ENCODE results near the gene CCR2. TPM values are rescaled to one million over a fixed set of nuclear protein-coding genes. Genes with fewer than 3 reads are reported as not detected.

The CCR2 gene
- total and polyA plus RNA-seq, 2 of the 4 experiments (the other 2 are of a cell fraction) = not detected

- in situ Hi-C loops (cut with MboI; ENCODE audit: low sequenced_read_pairs) = no loop called here
- CTCF ChIA-PET = interaction anchor here (1.4 kb wide), 1 partner anchor 304 kb away, joined by 3 read pairs; no protein-coding TSS in a partner anchor
Measured at GRCh38 chr3:46383211-46383950, 29.5 kb downstream of the CCR2 start.

More at GRCh38 chr3:46383211-46383950, 29.5 kb downstream of the CCR2 start:
- Histone ChIP-seq H3K4ac (ENCODE audit: low read depth, low read length) (no peak overlapping the region), H3K4me1 (ENCODE audit: control insufficient read depth, insufficient read depth, low read length) (no peaks in the 10 kb centered on the region), H3K27me3 (ENCODE audit: control insufficient read depth, insufficient read depth, low read length) (peaks cover 28% of the 10 kb centered on the region), H3K9ac (ENCODE audit: low read depth, low read length) (no peak overlapping the region), H3K4me2 (ENCODE audit: low read depth, low read length) (no peak overlapping the region), H3K9me3 (ENCODE audit: control insufficient read depth, insufficient read depth, low read length) (no peaks in the 10 kb centered on the region), H3K9me1 (ENCODE audit: insufficient read depth, low read length) (peaks cover 4% of the 10 kb centered on the region), H2BK20ac (ENCODE audit: low read depth, low read length) (no peak overlapping the region), H3K36me3 (ENCODE audit: control insufficient read depth, insufficient read depth, low read length) (no peaks in the 10 kb centered on the region), H3K23ac (ENCODE audit: low read depth, low read length) (no peak overlapping the region), H2BK15ac (ENCODE audit: low read depth, low read length) (no peak overlapping the region), H3K79me1 (ENCODE audit: low read depth in 1 of 2, low read length in 2 of 2) (no peaks in the 10 kb centered on the region), H4K20me1 (ENCODE audit: insufficient read depth, low read length) (no peaks in the 10 kb centered on the region), H3K4me3 (ENCODE audit: insufficient read depth, low read depth, low read length) (no peak overlapping the region), H3K14ac (replicated peaks; ENCODE audit: low read depth, low read length) (no peak overlapping the region), H4K91ac (ENCODE audit: insufficient read depth, low read depth, low read length) (no peak overlapping the region), H2AK9ac (replicated peaks; ENCODE audit: low read depth, low read length, poor library complexity) (no peak overlapping the region), H2BK5ac (ENCODE audit: low read depth, low read length, poor library complexity, severe bottlenecking) (no peak overlapping the region), H4K8ac (ENCODE audit: low read depth in 2 of 2, low read length in 2 of 2) (no peak overlapping the region), H3K56ac (ENCODE audit: extremely low read depth, insufficient read depth, low read length) (no peak overlapping the region), H2BK120ac (ENCODE audit: low read depth, low read length) (no peak overlapping the region), H2AFZ (replicated peaks; ENCODE audit: low read length, poor library complexity) (no peak overlapping the region), H3K18ac (ENCODE audit: low read depth, low read length) (no peak overlapping the region), H3K27ac (ENCODE audit: insufficient read depth, low read length) (no peak overlapping the region), H2AK5ac (ENCODE audit: low read depth, low read length) (no peak overlapping the region), H4K5ac (ENCODE audit: low read depth, low read length) (no peak overlapping the region)
- POLR2A ChIA-PET (ENCODE audit: unreplicated experiment) = no interaction called here
- TF ChIP-seq CTCF (conservative IDR thresholded peaks at IDR 0.05; ENCODE audit: low read depth, low read length) (no peak), SMC3 (IDR thresholded peaks at IDR 0.05; ENCODE audit: low read depth, low read length) (no peak), MAFK (IDR thresholded peaks at IDR 0.05; ENCODE audit: low read depth, low read length) (no peak), CHD1 (IDR thresholded peaks at IDR 0.05; ENCODE audit: low read depth, low read length) (no peak), POLR2A (IDR thresholded peaks at IDR 0.05; ENCODE audit: low read depth, low read length) (no peak), RCOR1 (IDR thresholded peaks at IDR 0.05; ENCODE audit: insufficient replicate concordance, low read length) (no peak), MXI1 (IDR thresholded peaks at IDR 0.05; ENCODE audit: borderline replicate concordance, low read depth, low read length) (no peak), FOS (IDR thresholded peaks at IDR 0.05; ENCODE audit: low read depth, low read length) (no peak), RAD21 (IDR thresholded peaks at IDR 0.05; ENCODE audit: low read length) (no peak), USF2 (IDR thresholded peaks at IDR 0.05; ENCODE audit: low read depth, low read length) (no peak), BHLHE40 (IDR thresholded peaks at IDR 0.05; ENCODE audit: low read depth, low read length) (no peak), RFX5 (IDR thresholded peaks at IDR 0.05; ENCODE audit: low read depth, low read length) (no peak), CEBPB (IDR thresholded peaks at IDR 0.05; ENCODE audit: low read depth, low read length) (no peak), MAZ (IDR thresholded peaks at IDR 0.05; ENCODE audit: borderline replicate concordance, low read depth, low read length) (no peak)
- TF ChIP-seq, protein P1, sequence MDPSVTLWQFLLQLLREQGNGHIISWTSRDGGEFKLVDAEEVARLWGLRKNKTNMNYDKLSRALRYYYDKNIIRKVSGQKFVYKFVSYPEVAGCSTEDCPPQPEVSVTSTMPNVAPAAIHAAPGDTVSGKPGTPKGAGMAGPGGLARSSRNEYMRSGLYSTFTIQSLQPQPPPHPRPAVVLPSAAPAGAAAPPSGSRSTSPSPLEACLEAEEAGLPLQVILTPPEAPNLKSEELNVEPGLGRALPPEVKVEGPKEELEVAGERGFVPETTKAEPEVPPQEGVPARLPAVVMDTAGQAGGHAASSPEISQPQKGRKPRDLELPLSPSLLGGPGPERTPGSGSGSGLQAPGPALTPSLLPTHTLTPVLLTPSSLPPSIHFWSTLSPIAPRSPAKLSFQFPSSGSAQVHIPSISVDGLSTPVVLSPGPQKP (IDR thresholded peaks at IDR 0.05; ENCODE audit: borderline replicate concordance, low read depth, low read length) = no peak
- no peak for DNase-seq
- dilution Hi-C loops (cut with HindIII; ENCODE audit: low sequenced_read_pairs, unreplicated experiment) = no loop called here
- no TSS peak for BruUV-seq (replicated peaks)
- ATAC-seq (ENCODE audit: low read depth) = no peak
- intact Hi-C loops (cut with micrococcal nuclease) = no loop called here
- WGBS, 2 experiments (ENCODE audit: extremely low coverage in 2 of 2, insufficient read length in 1 of 2) = no CpG with 5 or more reads among the region's 6 CpGs
